Vagina (tissue), 2 donors: ENCODE data around the gene MKKS.

Source experiments
- CTCF ChIP-seq, 3 experiments: fragments of 450-650 bp in 2 of 3; fragments of 200-600 bp in 1 of 3; sonication (generic) in 1 of 3; IDR thresholded peaks; one replicate each; pipeline ENCODE4 v1.5.1; 2017 to 2019; ENCODE audit warnings: antibody characterized with exemption in 3 of 3, mild to moderate bottlenecking in 2 of 3, moderate library complexity in 2 of 3
- POLR2AphosphoS5 ChIP-seq, 2 donors: sonication (generic); formaldehyde crosslinking; IDR thresholded peaks; one replicate each; pipeline ENCODE4 v1.9.0; 2017; ENCODE audit warnings: antibody characterized with exemption in 2 of 2, mild to moderate bottlenecking in 2 of 2, low read depth in 1 of 2; ENCODE audit not compliant: insufficient read depth in 1 of 2

DNA sequence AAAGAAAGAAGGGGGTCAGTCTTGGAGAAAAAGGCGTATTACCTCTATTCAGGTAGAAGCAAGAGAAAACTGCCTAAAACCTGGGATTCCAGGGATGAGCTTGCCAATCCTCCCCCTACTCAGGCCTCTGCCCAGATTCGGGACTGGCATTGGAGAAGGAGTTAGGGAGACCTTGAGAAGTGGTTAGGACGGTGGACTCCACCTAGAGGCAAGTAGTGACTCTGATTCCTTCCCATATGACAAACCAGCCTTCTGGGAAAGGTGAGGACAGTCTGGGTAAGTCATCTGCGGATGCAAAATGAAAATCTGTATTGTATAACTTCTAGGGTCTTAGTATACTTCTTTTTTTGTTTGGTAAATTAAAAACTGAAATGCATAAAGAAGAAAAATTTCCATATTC, 44.9 kb upstream of the MKKS start:
- TF ChIP-seq POLR2AphosphoS5 (IDR thresholded peaks at IDR 0.05; ENCODE audit: insufficient read depth in 1 of 2, low read depth in 1 of 2) (no peak), CTCF (IDR thresholded peaks at IDR 0.05) (no peak)
